Measurements from ENCODE around the gene ATP11C. TPM values are rescaled to one million over a fixed set of nuclear protein-coding genes. Genes with fewer than 3 reads are reported as not detected.
A peak's percentile ranks its signal among the peaks of the same experiment; 100 is the strongest.

ATP11C gene
- total RNA-seq, 1 donor: 71.2 TPM

- no peak for TF ChIP-seq CTCF (IDR thresholded peaks at IDR 0.05; ENCODE audit: insufficient read depth, low read length)
- no peak for DNase-seq (ENCODE audit: low read depth)
- no peak overlapping the region for H3K4me3 ChIP-seq (ENCODE audit: low read depth, low read length)
Observed at GRCh38 chrX:139758809-139759208, 174.0 kb downstream of the ATP11C start.

DNA sequence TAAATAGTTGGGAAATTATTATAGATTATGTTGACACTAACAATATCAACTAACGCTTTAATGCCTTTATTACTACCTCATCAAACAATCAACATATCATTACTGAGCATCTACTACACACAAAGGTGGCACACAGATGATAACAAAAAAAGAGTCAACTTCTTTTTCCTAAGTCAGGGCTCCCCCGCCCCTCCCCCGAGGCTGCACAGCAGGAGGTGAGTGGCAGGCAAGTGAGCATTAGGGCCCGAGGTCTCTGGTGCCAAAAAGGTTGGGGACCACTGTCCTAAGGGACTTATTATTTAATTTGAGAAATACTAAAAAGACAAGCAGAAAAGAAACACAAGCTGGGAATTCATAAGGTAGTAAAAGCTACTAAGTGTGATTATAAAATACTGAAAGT, 174.6 kb downstream of the ATP11C start:
- H3K4me3 ChIP-seq (ENCODE audit: low read depth, low read length): no peak overlapping the region
- TF ChIP-seq CTCF (IDR thresholded peaks at IDR 0.05; ENCODE audit: insufficient read depth, low read length): no peak
- no peak for DNase-seq (ENCODE audit: low read depth)

DNA sequence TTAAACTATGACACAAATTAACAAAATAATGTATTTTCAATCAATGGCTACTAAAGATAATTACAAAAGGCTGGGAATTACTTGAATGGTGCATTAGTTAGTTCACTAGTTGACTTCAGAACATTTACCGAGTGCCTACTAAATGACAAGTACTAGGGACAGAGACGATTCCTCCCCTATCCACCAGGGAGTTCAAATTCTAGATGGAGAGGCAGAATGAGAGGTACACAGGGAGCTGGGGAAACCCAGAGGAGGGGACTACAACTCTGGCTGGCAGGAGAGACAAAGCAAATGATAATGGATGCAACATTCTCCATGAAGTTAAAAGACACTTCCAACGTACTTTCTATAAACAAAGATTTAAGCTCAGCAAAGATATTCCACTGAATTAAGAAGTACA, 181.8 kb downstream of the ATP11C start:
- no peak for TF ChIP-seq CTCF (IDR thresholded peaks at IDR 0.05; ENCODE audit: insufficient read depth, low read length)
- H3K4me3 ChIP-seq (ENCODE audit: low read depth, low read length): no peak overlapping the region
- no peak for DNase-seq (ENCODE audit: low read depth)

GRCh38 chrX:139750390-139750789, 182.5 kb downstream of the ATP11C start:
- no peak for TF ChIP-seq CTCF (IDR thresholded peaks at IDR 0.05; ENCODE audit: insufficient read depth, low read length)
- no peak for DNase-seq (ENCODE audit: low read depth)
- H3K4me3 ChIP-seq (ENCODE audit: low read depth, low read length): no peak overlapping the region

- DNase-seq (ENCODE audit: low read depth): peak; percentile 19
- TF ChIP-seq CTCF (IDR thresholded peaks at IDR 0.05; ENCODE audit: insufficient read depth, low read length): no peak
- H3K4me3 ChIP-seq (ENCODE audit: low read depth, low read length): no peak overlapping the region
Observed at GRCh38 chrX:139739138-139739537, 193.7 kb downstream of the ATP11C start.

GRCh38 chrX:139738581-139738980, 194.3 kb downstream of the ATP11C start:
- no peak overlapping the region for H3K4me3 ChIP-seq (ENCODE audit: low read depth, low read length)
- DNase-seq (ENCODE audit: low read depth): peak; percentile 4
- TF ChIP-seq CTCF (IDR thresholded peaks at IDR 0.05; ENCODE audit: insufficient read depth, low read length): no peak

DNA sequence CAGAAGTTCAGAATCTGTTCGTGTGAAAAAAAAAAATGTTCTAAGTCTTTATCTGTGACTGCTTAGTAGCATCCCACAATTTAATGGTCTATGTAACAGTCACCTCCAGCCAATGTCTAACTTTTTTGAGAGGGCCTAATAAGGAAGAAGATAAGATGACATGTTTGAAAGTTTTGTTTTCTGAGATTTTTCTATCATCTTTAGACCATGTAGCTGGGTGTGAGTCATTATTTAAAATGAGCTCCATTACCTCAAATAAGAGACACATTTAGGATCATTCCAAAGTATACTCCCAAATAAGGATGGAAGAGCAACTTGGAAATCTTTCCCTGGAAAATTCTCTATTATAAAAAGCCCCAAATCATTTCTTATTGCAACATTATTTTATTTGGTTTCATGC, 196.7 kb downstream of the ATP11C start:
- no peak for TF ChIP-seq CTCF (IDR thresholded peaks at IDR 0.05; ENCODE audit: insufficient read depth, low read length)
- H3K4me3 ChIP-seq (ENCODE audit: low read depth, low read length): no peak overlapping the region
- DNase-seq (ENCODE audit: low read depth): no peak

All from fibroblast of the aortic adventitia (primary cell).